K562 (cell line): Measurements from ENCODE around the gene HGS.

ENCODE experiments used
- ARNT ChIP-seq, 2 experiments: fragments of 450-650 bp; IDR thresholded peaks; 2 replicates each; pipeline ENCODE4 v1.6.1; 2016; ENCODE audit warnings: mild to moderate bottlenecking in 1 of 2
- CREB1 ChIP-seq, 2 experiments: sonication (generic) in 1 of 2; formaldehyde crosslinking in 1 of 2; IDR thresholded peaks; 2 replicates each; pipeline versions ENCODE4 v1.6.1 to v1.8.0; 2012 to 2022; ENCODE audit warnings: inconsistent platforms in 1 of 2, mild to moderate bottlenecking in 1 of 2, missing genetic modification reagents in 1 of 2, moderate library complexity in 1 of 2
- HDAC3 ChIP-seq: fragments of 450-650 bp; IDR thresholded peaks from 2 replicates; pipeline ENCODE4 v1.6.1; 2018; ENCODE audit warnings: borderline replicate concordance, mild to moderate bottlenecking, moderate library complexity; ENCODE audit not compliant: partially characterized antibody
- MCM3 ChIP-seq: fragments of 450-650 bp; IDR thresholded peaks from 2 replicates; pipeline ENCODE4 v1.6.1; 2016
- POLR2G ChIP-seq: fragments of 200-400 bp; formaldehyde crosslinking; IDR thresholded peaks from 2 replicates; pipeline ENCODE4 v1.6.1; 2017; ENCODE audit warnings: low read depth, mild to moderate bottlenecking, antibody characterized with exemption, low read length, moderate library complexity
- SP1 ChIP-seq: sonication (generic); formaldehyde crosslinking; IDR thresholded peaks from 2 replicates; pipeline ENCODE4 v1.8.1; 2022; ENCODE audit warnings: mild to moderate bottlenecking, missing genetic modification reagents
- TCF7L2 ChIP-seq: fragments of 150-350 bp; IDR thresholded peaks from 2 replicates; pipeline ENCODE4 v1.6.1; 2016; ENCODE audit warnings: low read depth, mild to moderate bottlenecking, low read length, moderate library complexity
- ZNF431 ChIP-seq: sonication (generic); formaldehyde crosslinking; IDR thresholded peaks from 2 replicates; pipeline ENCODE4 v1.8.0; 2022; ENCODE audit warnings: mild to moderate bottlenecking, missing genetic modification reagents
- ZNF79 ChIP-seq: fragments of 250-450 bp; sonication (Bioruptor Pico); IDR thresholded peaks from 2 replicates; pipeline ENCODE4 v1.4.0; 2020; ENCODE audit warnings: low read depth, mild to moderate bottlenecking, moderate library complexity
- TF ChIP-seq, protein P1 (sequence below), 2 experiments: fragments of 450-650 bp in 1 of 2; sonication (generic) in 1 of 2; formaldehyde crosslinking; conservative IDR thresholded peaks; 2 replicates each; pipeline versions ENCODE4 v1.4.0 to v1.8.1; 2020 to 2022; ENCODE audit warnings: mild to moderate bottlenecking in 1 of 2, missing genetic modification reagents in 1 of 2

DNA sequence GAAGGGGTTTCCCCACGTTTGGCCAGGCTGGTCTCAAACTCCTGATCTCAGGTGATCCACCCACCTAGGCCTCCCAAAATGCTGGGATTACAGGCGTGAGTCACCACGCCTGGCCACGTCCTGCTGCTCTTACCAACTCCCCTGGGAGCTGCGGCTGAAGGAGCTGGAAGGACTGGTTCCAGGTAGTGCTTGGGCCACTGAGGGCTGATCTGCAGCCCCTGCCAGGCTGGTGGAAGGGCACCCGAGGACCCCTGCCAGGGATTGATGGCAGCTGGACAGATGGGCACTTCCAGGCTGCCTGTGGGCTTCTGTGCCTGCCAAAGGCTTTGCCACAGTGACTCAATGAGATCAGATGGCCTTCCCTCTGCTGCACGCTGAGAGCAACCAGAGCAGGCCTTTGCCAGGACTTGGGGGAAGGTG lies 19.8 kb upstream of the HGS start:
- TF ChIP-seq HDAC3 (no peak), ARNT (IDR thresholded peaks at IDR 0.05) (no peak), MCM3 (no peak), POLR2G (peak; percentile 44; the same call in 1 of the 2 replicates), TCF7L2 (no peak), SP1 (CRISPR knock-in tag) (no peak), CREB1 (IDR thresholded peaks at IDR 0.05) (no peak), CREB1 (CRISPR knock-in tag; IDR thresholded peaks at IDR 0.05) (no peak), ZNF79 (CRISPR knock-in tag) (no peak), ZNF431 (CRISPR knock-in tag) (no peak)
- TF ChIP-seq, protein P1, sequence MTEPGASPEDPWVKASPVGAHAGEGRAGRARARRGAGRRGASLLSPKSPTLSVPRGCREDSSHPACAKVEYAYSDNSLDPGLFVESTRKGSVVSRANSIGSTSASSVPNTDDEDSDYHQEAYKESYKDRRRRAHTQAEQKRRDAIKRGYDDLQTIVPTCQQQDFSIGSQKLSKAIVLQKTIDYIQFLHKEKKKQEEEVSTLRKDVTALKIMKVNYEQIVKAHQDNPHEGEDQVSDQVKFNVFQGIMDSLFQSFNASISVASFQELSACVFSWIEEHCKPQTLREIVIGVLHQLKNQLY (CRISPR knock-in tag; conservative IDR thresholded peaks at IDR 0.05) = no peak
